HCT116 (cell line): ENCODE data around the gene CXCL5. TPM values are rescaled to one million over a fixed set of nuclear protein-coding genes. Genes with fewer than 3 reads are reported as not detected.

Experiments
- ATAC-seq: fragments of 200-7000 bp; cut with Tn5 transposase; 2 replicates; pipeline ENCODE4 v1.9.1; 2020; ENCODE audit warnings: mild to moderate bottlenecking, moderate library complexity
- BruUV-seq: library from RNA; stranded (reverse); fragments of 400-500 nt; replicated peaks from 2 replicates; lab custom pipeline; 2021; lab: Mats Ljungman, UMichigan
- CTCF ChIA-PET: fragments of 300-600 bp; sonication (Branson Sonifier 250); formaldehyde crosslinking; loops from one replicate; lab custom pipeline; 2021; ENCODE audit warnings: antibody characterized with exemption; lab: Charles Lee
- POLR2A ChIA-PET: fragments of 300-600, 350-600 bp; sonication (Branson Sonifier 250); formaldehyde crosslinking; loops from one replicate; lab custom pipeline; 2021; ENCODE audit warnings: antibody characterized with exemption; lab: Charles Lee
- RAD21 ChIA-PET, 2 experiments: fragments of 300-600 bp; sonication (Branson Sonifier 250); formaldehyde crosslinking; loops; one replicate each; lab custom pipeline; 2023; ENCODE audit warnings: low total read pairs in 2 of 2; ENCODE audit not compliant: uncharacterized antibody in 2 of 2, unreplicated experiment in 2 of 2, low non-redundant PET in 1 of 2; lab: Charles Lee
- DNase-seq: peaks from one replicate; pipeline ENCODE4 v3.0.0-alpha.2; 2010; ENCODE audit warnings: low read depth, low spot score
- H2AFZ ChIP-seq: fragments of 200-600 bp; shearing (Covaris generic), sonication (generic); 2 replicates; pipeline ENCODE4 v1.6.1; 2017; ENCODE audit warnings: low read depth, mixed run types, mixed read lengths, antibody characterized with exemption, low read length; ENCODE audit not compliant: poor library complexity, severe bottlenecking
- H3K27ac ChIP-seq: 2 replicates; pipeline ENCODE4 v1.5.1; 2012; ENCODE audit warnings: low read depth, low read length
- H3K27me3 ChIP-seq: fragments of 200-600 bp; sonication (generic); 2 replicates; pipeline ENCODE4 v1.6.1; 2016; ENCODE audit warnings: mixed run types, low read length, mixed read lengths; ENCODE audit not compliant: insufficient read depth
- H3K36me3 ChIP-seq, 2 experiments: fragments of 200-500 bp in 1 of 2; fragments of 200-600 bp in 1 of 2; sonication (Bioruptor generic) in 1 of 2; sonication (generic) in 1 of 2; 2 replicates each; pipeline versions ENCODE4 v1.5.1 to v1.6.1; 2014 to 2016; ENCODE audit warnings: low read length in 2 of 2, inconsistent platforms in 1 of 2, mixed read lengths in 1 of 2, mixed run types in 1 of 2; ENCODE audit not compliant: insufficient read depth in 2 of 2, control insufficient read depth in 1 of 2
- H3K4me1 ChIP-seq, 2 experiments: fragments of 200-600 bp in 1 of 2; sonication (generic) in 1 of 2; 2 replicates each; pipeline versions ENCODE4 v1.5.1 to v1.6.1; 2012 to 2017; ENCODE audit warnings: low read length in 2 of 2, inconsistent platforms in 1 of 2, mild to moderate bottlenecking in 1 of 2, mixed read lengths in 1 of 2, mixed run types in 1 of 2, moderate library complexity in 1 of 2; ENCODE audit not compliant: insufficient read depth in 2 of 2, control insufficient read depth in 1 of 2
- H3K4me2 ChIP-seq: fragments of 200-600 bp; sonication (generic); 2 replicates; pipeline ENCODE4 v1.6.1; 2017; ENCODE audit warnings: mixed run types, low read length, mixed read lengths
- H3K4me3 ChIP-seq, 2 experiments: fragments of 200-600 bp in 1 of 2; sonication (generic) in 1 of 2; replicated peaks in 1 of 2; 2 replicates each; pipeline ENCODE4 v1.5.1; 2011 to 2016; ENCODE audit warnings: low read length in 2 of 2, control low read depth in 1 of 2, low read depth in 1 of 2, mild to moderate bottlenecking in 1 of 2, mixed read lengths in 1 of 2, mixed run types in 1 of 2
- H3K79me2 ChIP-seq: fragments of 200-600 bp; sonication (generic); 2 replicates; pipeline ENCODE4 v1.6.1; 2017; ENCODE audit warnings: mild to moderate bottlenecking, mixed run types, low read length, moderate library complexity, mixed read lengths; ENCODE audit not compliant: insufficient read depth
- H3K9ac ChIP-seq: fragments of 200-600 bp; sonication (generic); 2 replicates; pipeline ENCODE4 v1.6.1; 2016; ENCODE audit warnings: low read length, mixed read lengths
- H3K9me2 ChIP-seq: fragments of 200-600 bp; sonication (generic), shearing (Covaris generic); 2 replicates; pipeline ENCODE4 v1.6.1; 2017; ENCODE audit warnings: mixed run types, mild to moderate bottlenecking, moderate library complexity; ENCODE audit not compliant: insufficient read depth
- H3K9me3 ChIP-seq, 2 experiments: fragments of 200-500 bp in 1 of 2; fragments of 200-600 bp in 1 of 2; sonication (Bioruptor generic) in 1 of 2; sonication (generic) in 1 of 2; 2 replicates each; pipeline ENCODE4 v1.6.1; 2014 to 2017; ENCODE audit warnings: low read length in 2 of 2, mixed read lengths in 2 of 2, inconsistent platforms in 1 of 2, low read depth in 1 of 2, mild to moderate bottlenecking in 1 of 2, mixed run types in 1 of 2, moderate library complexity in 1 of 2; ENCODE audit not compliant: control insufficient read depth in 1 of 2, insufficient read depth in 1 of 2
- H4K20me1 ChIP-seq: fragments of 200-600 bp; sonication (generic), shearing (Covaris generic); 2 replicates; pipeline ENCODE4 v1.6.1; 2017; ENCODE audit warnings: mixed run types, mild to moderate bottlenecking, moderate library complexity; ENCODE audit not compliant: insufficient read depth
- ATF3 ChIP-seq: IDR thresholded peaks from 2 replicates; pipeline ENCODE4 v1.6.1; 2012
- CBX3 ChIP-seq: IDR thresholded peaks from 2 replicates; pipeline ENCODE4 v1.6.1; 2012; ENCODE audit warnings: low read depth
- CEBPB ChIP-seq: IDR thresholded peaks from 2 replicates; pipeline ENCODE4 v1.6.1; 2012; ENCODE audit warnings: low read depth
- EGR1 ChIP-seq: IDR thresholded peaks from 2 replicates; pipeline ENCODE4 v1.6.1; 2012; ENCODE audit warnings: low read depth
- ELF1 ChIP-seq: IDR thresholded peaks from 2 replicates; pipeline ENCODE4 v1.6.1; 2012; ENCODE audit warnings: low read depth, borderline replicate concordance
- EZH2 ChIP-seq: fragments of 200-600 bp; sonication (generic); IDR thresholded peaks from 2 replicates; pipeline ENCODE4 v1.6.1; 2017; ENCODE audit warnings: antibody characterized with exemption, mixed run types
- EZH2phosphoT487 ChIP-seq: fragments of 200-600 bp; IDR thresholded peaks from 2 replicates; pipeline ENCODE4 v1.6.1; 2018; ENCODE audit warnings: antibody characterized with exemption, borderline replicate concordance
- FOSL1 ChIP-seq: IDR thresholded peaks from 2 replicates; pipeline ENCODE4 v1.6.1; 2012; ENCODE audit warnings: low read depth
- JUND ChIP-seq: IDR thresholded peaks from 2 replicates; pipeline ENCODE4 v1.6.1; 2012
- MAX ChIP-seq: IDR thresholded peaks from 2 replicates; pipeline ENCODE4 v1.6.1; 2012
- POLR2A ChIP-seq: IDR thresholded peaks from 2 replicates; pipeline ENCODE4 v1.7.0; 2011; ENCODE audit warnings: borderline replicate concordance; ENCODE audit not compliant: insufficient read depth, insufficient read length; ENCODE audit errors: extremely low read depth
- SP1 ChIP-seq: IDR thresholded peaks from 2 replicates; pipeline ENCODE4 v1.6.1; 2012; ENCODE audit warnings: low read depth
- SRF ChIP-seq: IDR thresholded peaks from 2 replicates; pipeline ENCODE4 v1.6.1; 2012; ENCODE audit warnings: low read depth
- TCF7L2 ChIP-seq: IDR thresholded peaks from 2 replicates; pipeline ENCODE4 v1.7.0; 2011; ENCODE audit warnings: borderline replicate concordance, inconsistent platforms; ENCODE audit not compliant: insufficient read depth, insufficient read length; ENCODE audit errors: extremely low read depth
- YY1 ChIP-seq: IDR thresholded peaks from 2 replicates; pipeline ENCODE4 v1.6.1; 2011; ENCODE audit warnings: low read length, low read depth, moderate library complexity, mild to moderate bottlenecking; ENCODE audit not compliant: insufficient replicate concordance; ENCODE audit errors: extremely low read depth
- ZFX ChIP-seq: fragments of 450-650 bp; IDR thresholded peaks from 2 replicates; pipeline ENCODE4 v1.6.1; 2017
- ZNF274 ChIP-seq: fragments of 200-500 bp; sonication (Bioruptor generic); IDR thresholded peaks from 2 replicates; pipeline ENCODE4 v1.6.1; 2014; ENCODE audit warnings: mild to moderate bottlenecking, low read depth, low read length, inconsistent platforms
- intact Hi-C: fragments of 100-400 bp; cut with micrococcal nuclease; formaldehyde crosslinking; loops from 2 replicates; pipeline ENCODE4 v1.10.0; 2022
- total RNA-seq: library from RNA; stranded (reverse); gene quantifications from one replicate; pipeline ENCODE4 v1.2.1, GENCODE V29; 2021; ENCODE audit not compliant: unreplicated experiment
- TF ChIP-seq, protein P1 (sequence below): IDR thresholded peaks from 2 replicates; pipeline ENCODE4 v1.6.1; 2011; ENCODE audit warnings: mild to moderate bottlenecking, low read length, moderate library complexity; ENCODE audit not compliant: insufficient replicate concordance; ENCODE audit errors: extremely low read depth
- TF ChIP-seq, protein P2 (sequence below), 3 experiments: fragments of 200-600 bp in 1 of 3; sonication (generic) in 1 of 3; IDR thresholded peaks in 2 of 3; conservative IDR thresholded peaks in 1 of 3; 2 replicates each; pipeline ENCODE4 v1.5.1; 2012 to 2017; ENCODE audit warnings: low read depth in 2 of 3, low read length in 2 of 3, antibody characterized with exemption in 1 of 3, borderline replicate concordance in 1 of 3, control low read depth in 1 of 3, mild to moderate bottlenecking in 1 of 3, mixed read lengths in 1 of 3, mixed run types in 1 of 3, moderate library complexity in 1 of 3; ENCODE audit not compliant: insufficient read depth in 1 of 3

The CXCL5 gene
- total RNA-seq, 1 experiment from 2014 or later: not detected

DNA sequence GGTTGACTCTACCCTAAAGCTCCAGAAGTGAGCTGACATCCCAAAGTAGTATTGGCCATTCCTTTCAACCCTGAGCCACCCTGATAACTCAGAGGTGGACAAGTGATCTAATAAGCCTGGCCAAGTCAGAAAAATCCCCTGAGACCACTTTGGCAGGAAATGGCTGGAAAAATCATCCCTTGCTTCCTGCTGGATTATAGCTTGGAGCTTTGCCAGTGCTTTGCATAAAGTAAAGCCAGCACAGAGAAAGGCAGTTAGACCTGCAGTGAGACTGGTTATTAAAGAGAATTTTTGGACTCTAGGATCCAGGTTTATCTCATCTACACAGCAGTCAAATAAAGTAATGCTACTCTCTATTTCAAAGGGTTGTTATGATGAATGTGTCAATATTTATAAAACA lies 33.6 kb upstream of the CXCL5 start:
- Histone ChIP-seq H2AFZ (no peak overlapping the region), H3K4me2 (no peak overlapping the region), H3K27ac (no peak overlapping the region), H3K9me2 (no peaks in the 10 kb centered on the region), H3K4me3 (no peak overlapping the region), H3K9ac (no peak overlapping the region), H3K79me2 (no peaks in the 10 kb centered on the region), H4K20me1 (no peaks in the 10 kb centered on the region), H3K4me1 (no peaks in the 10 kb centered on the region), H3K27me3 (no peaks in the 10 kb centered on the region)
- ChIA-PET CTCF (no interaction called here), POLR2A (no interaction called here), RAD21 (no interaction called here)
- BruUV-seq: no TSS peak
- TF ChIP-seq CBX3 (no peak), POLR2A (no peak)
- TF ChIP-seq, all 23 proteins: peak for 0
- DNase-seq: no peak
- no peak for ATAC-seq
- Histone ChIP-seq H3K9me3 (no peaks in the 10 kb centered on the region), H3K36me3 (no peaks in the 10 kb centered on the region)
- intact Hi-C loops: loop anchor here (10.0 kb wide), 2 partner anchors 283 to 357 kb away; no protein-coding TSS in a partner anchor

GRCh38 chr4:74031576-74031975 lies 33.1 kb upstream of the CXCL5 start:
- RAD21 ChIA-PET: no interaction called here
- no peaks in the 10 kb centered on the region for H3K36me3 ChIP-seq

More at GRCh38 chr4:74031576-74031975, 33.1 kb upstream of the CXCL5 start:
- no peak overlapping the region for H3K4me2 ChIP-seq
- H4K20me1 ChIP-seq: no peaks in the 10 kb centered on the region
- no peaks in the 10 kb centered on the region for H3K79me2 ChIP-seq
- no peaks in the 10 kb centered on the region for H3K27me3 ChIP-seq
- no peak overlapping the region for H3K4me3 ChIP-seq
- H2AFZ ChIP-seq: no peak overlapping the region
- DNase-seq: no peak
- CTCF ChIA-PET: no interaction called here
- H3K4me1 ChIP-seq: no peaks in the 10 kb centered on the region
- H3K9me3 ChIP-seq: no peaks in the 10 kb centered on the region
- no peak overlapping the region for H3K9ac ChIP-seq
- TF ChIP-seq CBX3 (no peak), FOSL1 (no peak), ELF1 (no peak), CEBPB (no peak), SP1 (no peak), YY1 (no peak), MAX (no peak), ZNF274 (no peak), ATF3 (no peak), SRF (no peak), EZH2phosphoT487 (no peak), ZFX (no peak), POLR2A (no peak), EGR1 (no peak), JUND (no peak), EZH2 (no peak), TCF7L2 (no peak)
- TF ChIP-seq, protein P1, sequence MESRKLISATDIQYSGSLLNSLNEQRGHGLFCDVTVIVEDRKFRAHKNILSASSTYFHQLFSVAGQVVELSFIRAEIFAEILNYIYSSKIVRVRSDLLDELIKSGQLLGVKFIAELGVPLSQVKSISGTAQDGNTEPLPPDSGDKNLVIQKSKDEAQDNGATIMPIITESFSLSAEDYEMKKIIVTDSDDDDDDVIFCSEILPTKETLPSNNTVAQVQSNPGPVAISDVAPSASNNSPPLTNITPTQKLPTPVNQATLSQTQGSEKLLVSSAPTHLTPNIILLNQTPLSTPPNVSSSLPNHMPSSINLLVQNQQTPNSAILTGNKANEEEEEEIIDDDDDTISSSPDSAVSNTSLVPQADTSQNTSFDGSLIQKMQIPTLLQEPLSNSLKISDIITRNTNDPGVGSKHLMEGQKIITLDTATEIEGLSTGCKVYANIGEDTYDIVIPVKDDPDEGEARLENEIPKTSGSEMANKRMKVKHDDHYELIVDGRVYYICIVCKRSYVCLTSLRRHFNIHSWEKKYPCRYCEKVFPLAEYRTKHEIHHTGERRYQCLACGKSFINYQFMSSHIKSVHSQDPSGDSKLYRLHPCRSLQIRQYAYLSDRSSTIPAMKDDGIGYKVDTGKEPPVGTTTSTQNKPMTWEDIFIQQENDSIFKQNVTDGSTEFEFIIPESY: no peak
- TF ChIP-seq, protein P2, sequence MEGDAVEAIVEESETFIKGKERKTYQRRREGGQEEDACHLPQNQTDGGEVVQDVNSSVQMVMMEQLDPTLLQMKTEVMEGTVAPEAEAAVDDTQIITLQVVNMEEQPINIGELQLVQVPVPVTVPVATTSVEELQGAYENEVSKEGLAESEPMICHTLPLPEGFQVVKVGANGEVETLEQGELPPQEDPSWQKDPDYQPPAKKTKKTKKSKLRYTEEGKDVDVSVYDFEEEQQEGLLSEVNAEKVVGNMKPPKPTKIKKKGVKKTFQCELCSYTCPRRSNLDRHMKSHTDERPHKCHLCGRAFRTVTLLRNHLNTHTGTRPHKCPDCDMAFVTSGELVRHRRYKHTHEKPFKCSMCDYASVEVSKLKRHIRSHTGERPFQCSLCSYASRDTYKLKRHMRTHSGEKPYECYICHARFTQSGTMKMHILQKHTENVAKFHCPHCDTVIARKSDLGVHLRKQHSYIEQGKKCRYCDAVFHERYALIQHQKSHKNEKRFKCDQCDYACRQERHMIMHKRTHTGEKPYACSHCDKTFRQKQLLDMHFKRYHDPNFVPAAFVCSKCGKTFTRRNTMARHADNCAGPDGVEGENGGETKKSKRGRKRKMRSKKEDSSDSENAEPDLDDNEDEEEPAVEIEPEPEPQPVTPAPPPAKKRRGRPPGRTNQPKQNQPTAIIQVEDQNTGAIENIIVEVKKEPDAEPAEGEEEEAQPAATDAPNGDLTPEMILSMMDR (IDR thresholded peaks at IDR 0.05 in 2 of 3, conservative IDR thresholded peaks at IDR 0.05 in 1 of 3; ENCODE audit: borderline replicate concordance in 1 of 3, insufficient read depth in 1 of 3, low read depth in 2 of 3, low read length in 2 of 3): no peak
- no peak for ATAC-seq
- no TSS peak for BruUV-seq
- intact Hi-C loops: loop anchor here (10.0 kb wide), 2 partner anchors 283 to 357 kb away; no protein-coding TSS in a partner anchor
- H3K27ac ChIP-seq: no peak overlapping the region
- POLR2A ChIA-PET: no interaction called here
- no peaks in the 10 kb centered on the region for H3K9me2 ChIP-seq
